NCI-H1092 treated with DMSO at 0.1 percent for 48 hours (cell line): ENCODE data around the gene FABP2.
"Not testable (repeated sequence)": the region's sequence is repeated elsewhere in the genome, so short reads cannot be mapped to it uniquely, and the experiment has no call there.

Experiments
- DNase-seq: peaks from one replicate; lab custom pipeline; 2025; lab: John Stamatoyannopoulos, UW

FABP2 gene

GRCh38 chr4:119310826-119311225 lies 11.1 kb downstream of the FABP2 start:
- no peak for DNase-seq

- DNase-seq: no peak
Measured at GRCh38 chr4:119307606-119308005, 14.3 kb downstream of the FABP2 start.

GRCh38 chr4:119304431-119304830 lies 17.5 kb downstream of the FABP2 start:
- no peak for DNase-seq

- DNase-seq: no peak
Measured at GRCh38 chr4:119303587-119304305, 18.2 kb downstream of the FABP2 start.

GRCh38 chr4:119302073-119302832 lies 19.7 kb downstream of the FABP2 start:
- no peak for DNase-seq

GRCh38 chr4:119300101-119300978 lies 21.6 kb downstream of the FABP2 start:
- DNase-seq: no peak

GRCh38 chr4:119299741-119300100 lies 22.2 kb downstream of the FABP2 start:
- no peak for DNase-seq

GRCh38 chr4:119299260-119299671 lies 22.7 kb downstream of the FABP2 start:
- no peak for DNase-seq

- no peak for DNase-seq
Measured at GRCh38 chr4:119297795-119298194, 24.1 kb downstream of the FABP2 start.

- no peak for DNase-seq
Measured at GRCh38 chr4:119296356-119296755, 25.6 kb downstream of the FABP2 start.

- DNase-seq: no peak
Measured at GRCh38 chr4:119290598-119290997, 31.3 kb downstream of the FABP2 start.

GRCh38 chr4:119289313-119289712 lies 32.6 kb downstream of the FABP2 start:
- no peak for DNase-seq

GRCh38 chr4:119286377-119287002 lies 35.4 kb downstream of the FABP2 start:
- DNase-seq: no peak

GRCh38 chr4:119284876-119285780 lies 36.8 kb downstream of the FABP2 start:
- no peak for DNase-seq

- DNase-seq: no peak
Measured at GRCh38 chr4:119281393-119281792, 40.5 kb downstream of the FABP2 start.

GRCh38 chr4:119279945-119280344 lies 42.0 kb downstream of the FABP2 start:
- DNase-seq: not testable (repeated sequence)

GRCh38 chr4:119279541-119279940 lies 42.4 kb downstream of the FABP2 start:
- DNase-seq: not testable (repeated sequence)

- DNase-seq: no peak
Measured at GRCh38 chr4:119271361-119272085, 50.4 kb downstream of the FABP2 start.

- no peak for DNase-seq
Measured at GRCh38 chr4:119268466-119268865, 53.5 kb downstream of the FABP2 start.
